Fibroblast of pulmonary artery (primary cell): ENCODE measurements around the gene RHOT2.
A peak's percentile ranks its signal among the peaks of the same experiment; 100 is the strongest.
"Not testable (repeated sequence)": the region's sequence is repeated elsewhere in the genome, so short reads cannot be mapped to it uniquely, and the experiment has no call there.

Experiments used
- DNase-seq: peaks from one replicate; pipeline ENCODE4 v3.0.0-alpha.2; 2010; ENCODE audit warnings: low read depth
- H3K4me3 ChIP-seq: replicated peaks from 2 replicates; pipeline ENCODE4 v1.5.1; 2011; ENCODE audit warnings: low read depth, mild to moderate bottlenecking, control low read depth, low read length, moderate library complexity
- TF ChIP-seq, protein P1 (sequence below): IDR thresholded peaks from 2 replicates; pipeline ENCODE4 v1.5.1; 2011; ENCODE audit warnings: mild to moderate bottlenecking, control low read depth, low read length, inconsistent platforms; ENCODE audit errors: missing control alignments

Gene RHOT2

DNA sequence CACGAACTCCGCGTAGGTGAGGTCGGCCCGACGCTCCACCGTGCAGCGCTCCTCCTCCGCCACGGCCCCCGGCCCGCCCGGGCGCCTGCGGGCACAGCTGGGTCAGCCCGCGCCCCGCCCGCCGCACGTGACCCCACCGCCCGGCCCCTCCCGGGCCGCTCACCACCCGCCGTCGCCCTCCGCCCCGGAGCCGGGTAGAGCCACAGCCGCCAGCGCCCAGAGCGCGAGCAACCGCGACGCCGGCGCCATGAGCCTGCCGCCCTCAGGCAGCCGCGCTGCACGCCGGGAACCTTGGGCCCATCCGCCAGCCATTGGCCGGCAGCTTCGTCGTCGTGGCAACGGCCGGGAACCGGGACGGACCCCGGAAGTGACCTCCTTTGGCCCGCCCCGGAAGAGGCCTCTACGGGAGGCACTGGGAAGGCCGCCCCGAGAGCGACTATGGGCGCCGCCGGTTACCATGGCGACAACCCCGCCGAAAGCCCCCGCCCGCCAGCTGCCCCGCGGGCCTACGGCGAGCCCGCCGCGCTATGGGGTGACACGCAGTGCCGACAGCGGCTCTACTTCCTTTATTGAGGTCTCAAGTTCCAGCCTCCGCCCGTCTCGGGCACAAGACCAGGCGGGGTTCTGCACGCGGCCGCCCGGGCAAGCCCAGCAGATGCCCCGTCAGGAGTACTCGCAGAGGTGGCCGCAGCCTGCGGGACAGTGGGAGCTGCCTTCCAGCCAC is 16.3 kb downstream of the RHOT2 start, which contains the start of gene JMJD8:
JMJD8 (minus strand) TSS at position 264 of the 724 bp plus-strand sequence; CDS start at position 249, 15 bp downstream.
- TF ChIP-seq, protein P1, sequence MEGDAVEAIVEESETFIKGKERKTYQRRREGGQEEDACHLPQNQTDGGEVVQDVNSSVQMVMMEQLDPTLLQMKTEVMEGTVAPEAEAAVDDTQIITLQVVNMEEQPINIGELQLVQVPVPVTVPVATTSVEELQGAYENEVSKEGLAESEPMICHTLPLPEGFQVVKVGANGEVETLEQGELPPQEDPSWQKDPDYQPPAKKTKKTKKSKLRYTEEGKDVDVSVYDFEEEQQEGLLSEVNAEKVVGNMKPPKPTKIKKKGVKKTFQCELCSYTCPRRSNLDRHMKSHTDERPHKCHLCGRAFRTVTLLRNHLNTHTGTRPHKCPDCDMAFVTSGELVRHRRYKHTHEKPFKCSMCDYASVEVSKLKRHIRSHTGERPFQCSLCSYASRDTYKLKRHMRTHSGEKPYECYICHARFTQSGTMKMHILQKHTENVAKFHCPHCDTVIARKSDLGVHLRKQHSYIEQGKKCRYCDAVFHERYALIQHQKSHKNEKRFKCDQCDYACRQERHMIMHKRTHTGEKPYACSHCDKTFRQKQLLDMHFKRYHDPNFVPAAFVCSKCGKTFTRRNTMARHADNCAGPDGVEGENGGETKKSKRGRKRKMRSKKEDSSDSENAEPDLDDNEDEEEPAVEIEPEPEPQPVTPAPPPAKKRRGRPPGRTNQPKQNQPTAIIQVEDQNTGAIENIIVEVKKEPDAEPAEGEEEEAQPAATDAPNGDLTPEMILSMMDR = no peak
- DNase-seq = peak; percentile 95
- peak within 1 kb of the TSS; percentile 57 for H3K4me3 ChIP-seq

DNA sequence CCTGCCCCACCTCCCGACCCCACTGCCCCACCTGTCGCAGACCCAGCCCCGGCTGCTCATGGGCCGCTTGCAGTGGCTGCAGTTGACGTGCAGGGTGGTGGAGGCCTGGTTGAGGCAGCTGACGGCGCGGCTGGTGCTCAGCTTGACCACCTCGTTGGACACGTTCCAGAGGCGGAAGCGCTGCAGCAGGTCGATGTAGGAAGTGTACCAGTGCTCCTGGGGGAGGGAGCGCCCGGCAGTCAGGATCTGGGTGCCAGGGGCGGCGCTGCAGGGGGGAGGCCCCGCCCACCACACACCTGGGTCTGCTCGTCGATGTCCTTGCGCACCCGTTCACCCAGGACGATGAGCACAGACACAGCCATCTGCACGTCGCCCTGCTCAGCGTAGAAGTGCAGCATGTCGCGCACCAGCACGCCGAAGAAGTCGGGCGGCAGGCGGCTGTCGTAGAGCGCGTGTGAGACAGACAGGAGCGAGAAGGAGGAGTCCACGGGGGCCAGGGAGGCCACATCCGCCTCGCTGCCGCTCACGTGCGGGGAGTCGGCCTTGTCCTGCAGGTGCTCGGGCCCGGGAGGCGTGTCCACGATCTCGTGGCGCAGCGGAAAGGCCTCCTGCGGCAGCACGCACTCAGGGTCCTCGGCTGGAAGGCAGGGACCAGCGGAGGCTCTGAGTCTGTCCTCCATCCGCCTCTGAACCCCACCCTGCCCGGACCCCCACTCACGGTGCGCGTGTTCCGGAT is 17.2 kb downstream of the RHOT2 start:
- DNase-seq = no peak
- H3K4me3 ChIP-seq = no peak overlapping the region
- TF ChIP-seq, protein P1 = no peak

DNA sequence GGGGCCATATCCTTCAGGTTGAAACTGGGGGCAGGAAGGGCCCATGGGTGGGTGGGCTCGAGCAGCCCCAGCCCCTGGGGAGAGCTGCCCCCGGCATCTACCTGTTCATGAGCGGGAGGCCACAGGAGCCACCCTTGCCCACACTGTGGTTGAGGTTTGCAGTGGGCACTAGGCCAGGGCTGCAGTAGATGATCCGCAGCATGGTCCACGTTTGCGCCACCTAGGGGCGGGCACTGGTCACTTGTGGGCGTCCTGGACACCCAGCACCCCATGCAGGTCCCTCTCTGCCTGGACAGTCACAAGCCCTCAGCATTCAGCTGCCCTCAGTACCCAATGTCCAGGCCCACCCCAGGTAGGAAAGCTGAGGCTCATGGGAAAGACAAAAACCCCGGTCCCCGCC is 18.0 kb downstream of the RHOT2 start:
- H3K4me3 ChIP-seq = no peak overlapping the region

DNA sequence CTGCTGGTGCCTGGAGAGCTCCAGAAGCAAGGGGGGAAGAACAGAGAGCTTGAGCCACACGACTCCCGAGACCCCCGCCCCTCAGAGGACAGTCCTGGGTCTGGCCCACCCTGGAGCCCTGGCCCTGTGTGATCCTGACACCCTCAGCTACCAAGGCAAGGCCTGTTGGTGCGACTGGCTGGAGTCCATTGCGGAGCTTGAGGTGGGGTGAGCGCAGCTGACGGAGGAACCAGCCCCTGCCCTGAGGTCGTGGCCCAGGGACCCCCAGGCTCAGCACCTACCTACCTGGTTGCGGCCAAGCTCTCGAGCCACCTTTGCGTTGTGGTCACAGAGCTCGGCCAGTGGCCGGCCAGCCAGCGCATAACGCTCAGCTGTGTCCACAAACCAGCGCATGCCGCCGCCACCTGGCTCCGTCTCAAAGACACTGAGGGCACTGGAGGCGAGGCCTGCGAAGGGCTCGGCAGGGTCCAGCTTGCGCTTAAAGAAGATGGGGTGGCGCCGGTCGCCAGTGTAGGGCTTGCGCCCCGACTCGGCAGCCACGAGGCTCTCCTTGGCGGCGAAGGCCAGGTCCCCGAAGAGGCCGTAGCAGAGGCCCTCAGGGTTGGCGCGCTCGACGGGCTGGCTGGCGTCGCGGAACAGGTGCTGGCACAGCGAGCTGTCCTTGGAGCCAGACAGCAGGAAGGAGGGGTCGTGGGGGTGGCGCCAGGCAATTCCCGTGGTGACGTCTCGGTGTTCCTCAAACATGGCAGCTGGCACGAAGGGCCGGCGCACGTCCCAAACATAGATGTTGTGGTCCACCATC is 18.7 kb downstream of the RHOT2 start:
- TF ChIP-seq, protein P1 = no peak
- DNase-seq = no peak
- H3K4me3 ChIP-seq = no peak overlapping the region

More for the DNA sequence above, 18.0 kb downstream of the RHOT2 start:
- DNase-seq = peak; percentile 34
- TF ChIP-seq, protein P1 = peak; percentile 34

DNA sequence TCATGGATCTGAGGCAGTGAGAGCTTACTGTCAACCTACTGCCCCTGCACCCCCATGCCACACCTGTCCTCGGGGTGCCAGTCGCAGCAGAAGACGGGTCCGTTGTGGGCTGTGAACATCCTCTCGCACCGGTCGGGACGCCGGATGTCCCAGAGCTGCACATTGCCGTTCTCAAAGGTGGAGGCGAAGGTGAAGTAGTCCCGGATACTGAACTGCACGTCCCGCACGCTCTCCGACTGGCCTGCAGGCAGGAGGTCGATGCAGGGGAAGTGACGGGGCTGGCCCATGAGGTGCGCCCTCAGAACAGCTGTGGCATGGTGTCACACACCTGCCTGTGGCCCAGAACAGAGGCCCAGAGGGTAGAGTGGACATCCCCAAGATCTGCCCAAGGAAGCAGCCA is 19.6 kb downstream of the RHOT2 start:
- DNase-seq = no peak
- TF ChIP-seq, protein P1 = no peak
- no peak overlapping the region for H3K4me3 ChIP-seq

DNA sequence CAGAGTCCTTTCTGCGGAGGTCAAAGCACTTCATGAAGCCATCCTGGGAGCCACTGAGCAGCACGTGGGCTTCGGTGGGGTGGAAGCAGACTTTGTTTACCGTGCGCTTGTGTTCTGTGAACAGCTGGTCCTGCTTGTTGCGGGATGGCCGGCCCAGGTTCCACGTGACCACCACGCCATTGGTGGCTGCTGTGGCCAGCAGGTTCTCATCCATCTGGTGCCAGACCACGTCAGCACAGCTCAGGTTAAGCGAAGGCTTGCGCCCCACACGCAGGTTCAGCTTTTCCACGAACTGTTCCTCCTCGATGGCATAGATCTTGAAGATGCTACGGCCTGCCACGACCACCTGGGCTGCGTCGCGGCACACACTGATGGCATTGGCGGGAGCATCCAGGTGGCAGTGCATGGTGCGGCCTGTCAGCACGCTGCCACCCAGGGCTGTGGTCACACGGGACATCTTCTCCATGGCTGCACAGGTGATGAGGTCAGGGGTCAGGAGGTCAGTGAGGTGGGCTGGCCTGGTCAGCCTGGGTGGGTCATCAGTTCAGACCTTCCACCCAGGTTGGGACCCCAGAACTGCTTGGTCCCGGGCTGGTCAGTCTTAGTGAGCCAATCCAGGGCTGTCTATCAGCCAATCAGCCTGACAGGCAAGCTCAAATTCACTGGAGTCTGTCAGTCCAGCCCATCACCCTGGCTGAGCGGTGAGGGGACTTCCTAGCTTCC is 21.4 kb downstream of the RHOT2 start:
- TF ChIP-seq, protein P1 = no peak
- peak overlapping the region; percentile 87 for H3K4me3 ChIP-seq
- DNase-seq = no peak

DNA sequence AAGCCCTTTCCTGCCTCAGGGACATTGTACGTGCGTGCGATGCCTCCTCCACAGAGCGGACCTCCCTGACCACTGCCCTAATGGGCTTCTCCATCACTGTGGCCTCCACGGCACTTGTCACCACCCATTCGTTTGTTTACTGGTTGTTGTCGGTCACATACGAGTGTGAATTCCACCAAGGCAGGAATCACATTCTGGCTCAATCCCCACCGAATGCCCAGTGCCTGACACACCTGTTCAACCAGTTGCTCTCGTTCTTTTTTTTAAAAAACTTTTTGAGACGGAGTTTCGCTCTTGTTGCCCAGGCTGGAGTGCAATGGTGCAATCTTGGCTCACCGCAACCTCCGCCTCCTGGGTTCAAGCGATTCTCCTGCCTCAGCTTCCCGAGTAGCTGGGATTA is 23.3 kb downstream of the RHOT2 start:
- not testable (repeated sequence) for DNase-seq

More for the DNA sequence above, 23.3 kb downstream of the RHOT2 start:
- not testable (repeated sequence) for H3K4me3 ChIP-seq
